NCI-H1105 treated with DMSO at 0.1 percent for 48 hours (cell line): ENCODE data around the gene ANHX.
"Not testable (repeated sequence)": the region's sequence is repeated elsewhere in the genome, so short reads cannot be mapped to it uniquely, and the experiment has no call there.

Experiments
- DNase-seq: peaks from one replicate; lab custom pipeline; 2025; lab: John Stamatoyannopoulos, UW

Gene ANHX

GRCh38 chr12:133235401-133236112, at the start of gene ANHX:
TSS of gene ANHX (minus strand) at chr12:133235877. CDS start at chr12:133234356, 1,521 bp downstream.
- DNase-seq: no peak

DNA sequence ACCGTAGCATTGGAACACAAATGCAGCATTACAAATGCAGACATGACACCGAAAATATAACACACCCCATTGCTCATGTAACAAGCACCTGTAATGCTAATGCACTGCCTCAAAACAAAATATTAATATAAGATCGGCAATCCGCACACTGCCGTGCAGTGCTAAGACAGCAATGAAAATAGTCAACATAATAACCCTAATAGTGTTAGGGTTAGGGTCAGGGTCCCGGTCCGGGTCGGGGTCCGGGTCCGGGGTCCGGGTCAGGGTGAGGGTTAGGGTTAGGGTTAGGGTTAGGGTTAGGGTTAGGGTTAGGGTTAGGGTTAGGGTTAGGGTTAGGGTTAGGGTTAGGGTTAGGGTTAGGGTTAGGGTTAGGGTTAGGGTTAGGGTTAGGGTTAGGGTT, 29.0 kb upstream of the ANHX start:
- not testable (repeated sequence) for DNase-seq

DNA sequence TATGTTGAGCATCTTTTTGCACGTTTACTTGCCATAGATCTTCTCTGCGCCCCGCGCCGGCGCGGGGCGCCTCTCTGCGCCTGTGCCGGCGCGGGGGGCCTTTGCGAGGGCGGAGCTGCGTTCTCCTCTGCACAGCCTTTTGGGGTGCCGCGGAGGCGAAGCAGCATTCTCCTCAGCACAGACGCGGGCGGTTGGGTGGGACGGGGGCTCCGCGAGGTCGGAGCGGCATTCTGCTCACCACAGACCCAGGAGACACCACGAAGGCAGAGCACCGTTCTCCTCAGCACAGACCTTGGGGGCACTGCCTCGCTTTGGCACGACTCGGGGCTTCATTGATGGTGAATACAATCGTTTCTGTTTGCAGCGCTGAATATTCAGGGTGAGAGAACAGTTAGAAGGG, 28.5 kb upstream of the ANHX start:
- no peak for DNase-seq

GRCh38 chr12:133256321-133256720, 20.6 kb upstream of the ANHX start:
- DNase-seq: no peak

DNA sequence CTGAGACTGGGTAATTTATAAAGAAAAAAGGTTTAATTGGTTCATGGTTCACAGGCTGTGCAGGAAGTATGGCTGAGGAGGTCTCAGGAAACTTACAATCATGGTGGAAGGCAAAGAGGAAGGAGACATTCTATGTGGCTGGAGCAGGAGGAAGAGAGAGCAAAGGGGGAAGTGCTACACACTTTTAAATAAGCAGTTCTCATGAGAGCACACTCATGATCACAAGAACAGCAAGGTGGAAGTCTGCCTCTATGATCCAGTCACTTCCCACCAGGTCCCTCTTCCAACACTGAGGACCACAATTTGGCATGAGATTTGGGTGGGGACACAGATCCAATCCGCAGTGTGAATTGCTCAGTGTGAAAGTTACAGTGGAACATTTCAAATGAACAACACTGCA, 20.2 kb upstream of the ANHX start:
- DNase-seq: not testable (repeated sequence)

- DNase-seq: no peak
Observed at GRCh38 chr12:133251732-133252131, 16.1 kb upstream of the ANHX start.

DNA sequence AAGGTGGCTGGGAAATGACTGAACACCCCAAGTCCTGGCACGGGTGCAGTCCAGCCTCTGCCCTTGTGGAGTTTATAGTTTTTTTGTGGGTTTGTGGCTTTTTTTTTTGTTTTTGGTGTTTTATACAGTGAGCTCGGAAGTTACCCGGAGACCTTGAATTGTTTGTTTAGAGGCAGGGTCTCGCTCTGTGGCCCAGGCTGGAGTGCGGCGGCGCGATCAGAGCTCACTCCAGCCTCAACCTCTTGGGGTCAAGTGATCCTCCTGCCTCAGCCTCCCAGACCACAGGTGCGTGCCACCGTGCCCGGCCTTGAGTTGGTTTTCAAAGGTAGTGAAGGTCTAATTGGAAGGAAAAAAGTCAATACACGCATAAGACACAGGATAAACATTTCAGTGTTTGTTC, 879 bp upstream of the ANHX start:
- DNase-seq: no peak

DNA sequence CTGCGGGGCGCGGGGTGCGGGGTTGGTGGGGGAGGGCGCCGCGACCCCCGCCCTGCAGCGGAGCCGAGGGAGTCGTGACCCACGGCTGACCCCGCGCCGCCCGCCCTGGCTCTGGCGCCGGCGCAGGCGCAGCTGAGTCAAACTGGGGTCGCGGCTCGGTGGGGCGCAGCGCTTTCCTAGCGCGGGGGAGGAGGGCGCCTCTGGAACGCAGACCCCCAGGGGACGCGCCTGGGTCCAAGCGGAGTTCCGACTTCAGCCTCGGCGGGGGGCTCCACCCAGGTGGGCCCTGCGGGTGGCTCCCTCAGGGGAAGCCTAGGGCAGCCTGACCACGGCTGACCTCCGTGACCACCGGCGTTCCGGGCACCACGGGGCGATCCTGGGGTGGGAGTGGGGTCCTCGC, 467 bp upstream of the ANHX start:
- DNase-seq: no peak

GRCh38 chr12:133234971-133235370, 706 bp downstream of the ANHX start:
- no peak for DNase-seq

DNA sequence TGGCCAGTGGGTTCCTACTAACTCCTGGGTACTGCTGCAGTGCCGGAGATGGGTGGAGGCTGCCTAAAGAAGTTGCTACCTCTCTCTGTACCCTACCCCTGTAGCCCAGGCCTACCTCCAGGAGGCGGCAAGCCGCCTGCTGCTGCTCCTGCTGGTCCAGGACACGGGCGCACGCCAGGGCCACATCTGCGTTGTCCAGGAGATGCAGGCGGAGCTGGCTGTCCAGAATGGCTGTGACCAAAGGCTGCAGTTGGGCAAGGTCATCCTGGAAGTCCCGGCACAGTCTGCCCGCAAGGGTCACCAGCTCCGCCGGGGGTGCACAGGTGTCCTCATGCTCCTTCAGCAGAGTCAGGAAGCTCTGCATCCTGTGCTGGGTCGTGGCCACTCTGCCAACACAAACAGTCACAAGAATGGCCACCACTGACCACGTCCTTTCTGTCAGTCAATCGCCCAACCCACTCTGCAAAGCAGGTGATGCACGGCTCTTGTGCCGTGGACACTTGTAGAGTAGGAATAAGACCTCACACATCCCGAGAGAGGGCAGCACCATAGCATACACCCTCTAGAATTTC, 1.6 kb downstream of the ANHX start:
- no peak for DNase-seq

DNA sequence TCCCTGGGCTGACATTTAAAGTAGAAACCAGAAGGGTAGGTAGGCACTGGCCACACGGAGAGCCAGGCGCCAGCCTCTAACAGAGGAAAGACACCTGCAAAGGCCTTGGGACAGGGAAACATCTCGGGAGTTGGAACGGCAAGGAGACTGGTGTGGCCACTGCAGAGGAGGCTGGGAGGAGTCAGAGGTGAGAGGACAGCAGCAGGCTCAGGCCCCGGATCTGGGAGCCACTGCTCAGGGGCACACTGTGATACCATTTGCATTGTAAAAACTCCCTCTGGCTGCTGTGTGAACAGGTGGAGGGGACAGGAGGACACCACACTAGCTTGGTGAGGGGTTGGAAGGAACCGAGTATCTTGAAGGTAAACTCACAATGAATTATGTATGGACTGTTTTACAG, 2.7 kb downstream of the ANHX start:
- DNase-seq: no peak

- no peak for DNase-seq
Observed at GRCh38 chr12:133231001-133231400, 4.7 kb downstream of the ANHX start.

- DNase-seq: no peak
Observed at GRCh38 chr12:133227281-133227852, 8.3 kb downstream of the ANHX start.

DNA sequence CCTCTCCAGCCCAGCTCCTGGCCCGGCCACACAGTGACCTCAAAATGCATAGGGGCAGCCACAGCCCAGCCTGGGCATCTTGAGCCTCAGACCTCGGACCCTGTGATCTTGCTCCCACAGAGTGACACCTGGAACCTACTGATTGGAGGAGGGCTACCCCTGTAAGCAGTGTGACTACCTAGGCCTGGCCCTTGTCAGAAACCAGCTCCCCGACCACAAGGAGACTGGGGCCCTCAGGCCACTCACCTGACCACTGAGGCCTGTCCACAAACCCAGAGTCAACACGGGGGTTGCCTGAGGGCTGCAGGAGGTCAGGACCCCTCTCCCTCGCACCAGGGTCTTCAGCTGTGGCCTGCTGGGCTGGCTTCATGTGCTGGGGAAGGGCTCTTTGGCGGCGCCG, 9.0 kb downstream of the ANHX start:
- DNase-seq: no peak

DNA sequence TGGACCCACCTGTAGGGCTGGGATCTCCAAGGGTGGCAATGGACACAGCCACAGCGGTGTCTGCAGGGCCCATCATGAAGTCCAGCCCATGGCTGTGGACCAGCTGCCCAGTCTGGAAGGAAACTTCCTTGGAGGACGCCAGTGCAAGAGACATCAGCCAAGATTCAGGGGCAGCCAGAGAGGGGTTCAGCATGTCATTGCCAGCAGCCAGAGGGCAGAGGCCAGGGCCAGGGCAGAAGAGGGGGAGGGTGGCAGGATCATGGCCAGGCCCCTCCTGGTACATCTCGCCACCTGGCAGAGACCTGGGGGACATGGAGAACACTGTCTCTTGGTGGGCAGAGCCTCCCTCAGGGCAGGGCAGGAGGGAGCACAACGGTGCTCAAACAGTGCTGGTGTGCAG, 10.2 kb downstream of the ANHX start:
- DNase-seq: no peak

DNA sequence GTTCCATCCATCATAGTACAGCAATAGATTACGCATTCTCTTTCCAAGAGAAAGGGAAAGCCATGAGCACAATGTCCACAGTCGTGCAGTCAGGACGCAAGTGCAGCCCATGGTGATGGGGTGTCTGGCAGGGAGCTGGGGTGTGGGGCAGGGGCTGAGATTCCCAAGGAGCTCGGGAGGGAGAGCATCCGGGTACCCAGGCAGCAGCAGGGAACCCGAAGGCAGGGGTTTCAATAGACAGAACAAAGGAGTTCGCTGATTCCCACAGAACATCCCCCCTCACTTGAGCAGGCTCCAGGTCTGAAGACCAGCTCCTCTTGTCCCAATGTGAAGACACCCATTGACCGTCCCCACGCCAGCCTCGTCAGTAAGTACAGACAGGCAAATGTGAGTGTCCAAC, 13.5 kb downstream of the ANHX start:
- no peak for DNase-seq

- no peak for DNase-seq
Observed at GRCh38 chr12:133221241-133221640, 14.4 kb downstream of the ANHX start.

DNA sequence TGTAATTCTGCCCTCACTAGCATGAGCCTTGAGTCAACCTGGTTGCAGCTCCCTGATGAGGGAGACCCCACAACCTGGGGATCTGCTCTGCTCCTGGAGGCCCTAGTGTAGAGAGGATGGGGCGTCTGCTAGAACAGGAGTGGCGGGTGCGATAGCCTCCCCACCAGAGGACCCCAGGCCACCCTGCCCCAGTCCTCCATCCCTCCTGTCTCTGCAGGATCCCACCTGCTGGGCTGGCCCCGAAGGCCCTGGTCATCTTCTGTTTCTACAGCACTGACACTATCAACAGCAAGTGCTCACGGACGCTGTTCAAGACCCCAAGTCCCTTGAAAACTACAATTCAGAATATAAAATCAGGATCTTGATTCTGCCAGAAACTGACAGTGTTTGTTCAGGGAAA, 15.2 kb downstream of the ANHX start:
- DNase-seq: no peak

DNA sequence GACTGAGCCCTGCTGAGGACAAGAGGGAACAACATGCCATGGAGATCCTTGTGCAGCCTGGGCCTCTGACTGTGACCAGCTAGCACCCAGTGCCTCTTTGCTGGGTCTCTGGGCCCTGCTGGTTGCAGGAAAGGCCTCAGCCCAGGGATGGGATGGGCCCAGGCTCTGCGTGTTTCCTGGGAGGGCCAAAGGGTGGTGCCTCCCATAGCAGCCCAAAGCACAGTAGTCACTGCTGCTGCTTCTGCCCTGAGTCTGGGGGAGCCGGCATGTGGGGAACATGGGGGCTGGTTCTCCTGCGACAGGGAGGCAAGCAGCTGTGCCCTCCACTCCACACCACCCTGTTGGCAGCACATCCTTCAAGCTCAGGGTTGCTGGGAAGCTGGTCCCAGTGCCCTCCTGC, 18.5 kb downstream of the ANHX start:
- no peak for DNase-seq

DNA sequence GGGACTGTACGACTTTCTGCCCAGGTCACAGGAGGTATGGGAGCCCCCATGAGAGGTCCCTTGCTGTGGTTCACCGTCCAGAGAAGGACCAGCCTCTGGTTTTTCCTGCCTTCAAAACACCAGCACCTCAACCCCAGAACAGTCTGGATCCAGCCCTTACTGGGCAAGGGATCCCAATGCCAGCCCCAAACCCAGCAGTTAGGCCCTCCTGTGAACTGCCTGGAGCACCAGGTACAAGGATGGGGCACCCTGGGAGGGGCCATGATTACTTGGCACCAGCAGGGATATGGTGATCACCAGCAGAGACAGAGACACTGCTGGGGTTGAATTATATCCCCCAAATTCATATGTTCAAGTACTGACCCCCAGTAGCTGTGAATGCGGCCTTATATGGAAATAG, 20.0 kb downstream of the ANHX start:
- no peak for DNase-seq

DNA sequence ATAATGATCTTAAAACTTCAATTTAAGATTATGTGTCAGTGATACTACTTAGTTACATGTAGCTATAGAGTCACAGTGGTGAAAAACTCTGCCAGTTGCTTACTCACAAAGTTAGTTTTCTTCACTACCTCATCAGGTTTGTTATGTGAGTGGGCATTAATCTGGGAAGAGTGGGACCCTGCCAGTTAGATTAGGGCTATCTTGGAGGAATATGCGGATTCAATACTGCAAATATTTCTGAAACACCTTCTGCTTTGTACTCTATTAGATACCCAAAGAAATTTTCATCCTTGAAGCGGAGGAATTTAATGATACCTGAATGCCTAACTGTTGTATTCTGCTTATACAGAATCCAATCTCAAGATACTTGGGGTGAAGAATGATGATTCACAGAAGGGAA, 29.3 kb downstream of the ANHX start:
- no peak for DNase-seq

DNA sequence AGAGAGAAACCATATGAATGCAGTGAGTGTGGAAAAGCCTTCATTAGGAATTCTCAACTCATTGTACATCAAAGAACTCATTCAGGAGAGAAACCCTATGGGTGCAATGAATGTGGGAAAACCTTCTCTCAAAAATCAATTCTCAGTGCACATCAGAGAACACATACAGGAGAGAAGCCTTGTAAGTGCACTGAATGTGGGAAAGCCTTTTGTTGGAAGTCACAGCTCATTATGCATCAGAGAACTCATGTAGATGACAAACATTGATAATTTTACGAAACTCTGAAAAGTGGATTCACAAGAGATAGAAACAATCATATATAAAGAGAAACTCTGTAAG, 31.4 kb downstream of the ANHX start:
- no peak for DNase-seq

GRCh38 chr12:133203344-133204263, 32.1 kb downstream of the ANHX start:
- DNase-seq: peak; percentile 15
